HG03460 (cell line): ENCODE data around the gene ULK1.
A peak's percentile ranks its signal among the peaks of the same experiment; 100 is the strongest.

Experiments used
- ATAC-seq: cut with Tn5 transposase; IDR thresholded peaks from one replicate; pipeline ENCODE4 v1.9.1; 2021; ENCODE audit not compliant: unreplicated experiment

ULK1 gene

GRCh38 chr12:131894313-131894860 is at the start of gene ULK1:
ULK1 (plus strand) TSS chr12:131894622; CDS start chr12:131895002, 380 bp downstream.
- ATAC-seq, result peak; percentile 74

- ATAC-seq, result no peak
Observed at GRCh38 chr12:131844656-131845055, 49.8 kb upstream of the ULK1 start.

GRCh38 chr12:131845121-131845520 is 49.3 kb upstream of the ULK1 start:
- ATAC-seq, result no peak

- no peak for ATAC-seq
Observed at GRCh38 chr12:131847456-131847855, 47.0 kb upstream of the ULK1 start.

GRCh38 chr12:131848753-131849152 is 45.7 kb upstream of the ULK1 start:
- no peak for ATAC-seq

- no peak for ATAC-seq
Observed at GRCh38 chr12:131849700-131850553, 44.5 kb upstream of the ULK1 start.

- no peak for ATAC-seq
Observed at GRCh38 chr12:131850856-131851559, 43.4 kb upstream of the ULK1 start.

GRCh38 chr12:131851741-131852550 is 42.5 kb upstream of the ULK1 start:
- ATAC-seq, result no peak

GRCh38 chr12:131852551-131853299 is 41.7 kb upstream of the ULK1 start:
- ATAC-seq, result peak; percentile 58

- no peak for ATAC-seq
Observed at GRCh38 chr12:131853832-131854797, 40.3 kb upstream of the ULK1 start.

GRCh38 chr12:131854861-131855476 is 39.5 kb upstream of the ULK1 start:
- no peak for ATAC-seq

- ATAC-seq, result no peak
Observed at GRCh38 chr12:131855521-131856142, 38.8 kb upstream of the ULK1 start.

- ATAC-seq, result no peak
Observed at GRCh38 chr12:131856366-131857097, 37.9 kb upstream of the ULK1 start.

GRCh38 chr12:131857908-131858850 is 36.2 kb upstream of the ULK1 start:
- no peak for ATAC-seq

GRCh38 chr12:131860472-131861260 is 33.8 kb upstream of the ULK1 start:
- ATAC-seq, result no peak
